HCT116 (cell line): ENCODE data around the gene FGD5. TPM values are rescaled to one million over a fixed set of nuclear protein-coding genes. Genes with fewer than 3 reads are reported as not detected.

Source experiments
- ATAC-seq: fragments of 200-7000 bp; cut with Tn5 transposase; 2 replicates; pipeline ENCODE4 v1.9.1; 2020; ENCODE audit warnings: mild to moderate bottlenecking, moderate library complexity
- BruUV-seq: library from RNA; stranded (reverse); fragments of 400-500 nt; replicated peaks from 2 replicates; lab custom pipeline; 2021; lab: Mats Ljungman, UMichigan
- CTCF ChIA-PET: fragments of 300-600 bp; sonication (Branson Sonifier 250); formaldehyde crosslinking; loops from one replicate; lab custom pipeline; 2021; ENCODE audit warnings: antibody characterized with exemption; lab: Charles Lee
- POLR2A ChIA-PET: fragments of 300-600, 350-600 bp; sonication (Branson Sonifier 250); formaldehyde crosslinking; loops from one replicate; lab custom pipeline; 2021; ENCODE audit warnings: antibody characterized with exemption; lab: Charles Lee
- RAD21 ChIA-PET, 2 experiments: fragments of 300-600 bp; sonication (Branson Sonifier 250); formaldehyde crosslinking; loops; one replicate each; lab custom pipeline; 2023; ENCODE audit warnings: low total read pairs in 2 of 2; ENCODE audit not compliant: uncharacterized antibody in 2 of 2, unreplicated experiment in 2 of 2, low non-redundant PET in 1 of 2; lab: Charles Lee
- DNase-seq: peaks from one replicate; pipeline ENCODE4 v3.0.0-alpha.2; 2010; ENCODE audit warnings: low read depth, low spot score
- H2AFZ ChIP-seq: fragments of 200-600 bp; shearing (Covaris generic), sonication (generic); 2 replicates; pipeline ENCODE4 v1.6.1; 2017; ENCODE audit warnings: low read depth, mixed run types, mixed read lengths, antibody characterized with exemption, low read length; ENCODE audit not compliant: poor library complexity, severe bottlenecking
- H3K27ac ChIP-seq: 2 replicates; pipeline ENCODE4 v1.5.1; 2012; ENCODE audit warnings: low read depth, low read length
- H3K27me3 ChIP-seq: fragments of 200-600 bp; sonication (generic); 2 replicates; pipeline ENCODE4 v1.6.1; 2016; ENCODE audit warnings: mixed run types, low read length, mixed read lengths; ENCODE audit not compliant: insufficient read depth
- H3K36me3 ChIP-seq, 2 experiments: fragments of 200-500 bp in 1 of 2; fragments of 200-600 bp in 1 of 2; sonication (Bioruptor generic) in 1 of 2; sonication (generic) in 1 of 2; 2 replicates each; pipeline versions ENCODE4 v1.5.1 to v1.6.1; 2014 to 2016; ENCODE audit warnings: low read length in 2 of 2, inconsistent platforms in 1 of 2, mixed read lengths in 1 of 2, mixed run types in 1 of 2; ENCODE audit not compliant: insufficient read depth in 2 of 2, control insufficient read depth in 1 of 2
- H3K4me1 ChIP-seq, 2 experiments: fragments of 200-600 bp in 1 of 2; sonication (generic) in 1 of 2; 2 replicates each; pipeline versions ENCODE4 v1.5.1 to v1.6.1; 2012 to 2017; ENCODE audit warnings: low read length in 2 of 2, inconsistent platforms in 1 of 2, mild to moderate bottlenecking in 1 of 2, mixed read lengths in 1 of 2, mixed run types in 1 of 2, moderate library complexity in 1 of 2; ENCODE audit not compliant: insufficient read depth in 2 of 2, control insufficient read depth in 1 of 2
- H3K4me2 ChIP-seq: fragments of 200-600 bp; sonication (generic); 2 replicates; pipeline ENCODE4 v1.6.1; 2017; ENCODE audit warnings: mixed run types, low read length, mixed read lengths
- H3K4me3 ChIP-seq, 2 experiments: fragments of 200-600 bp in 1 of 2; sonication (generic) in 1 of 2; replicated peaks in 1 of 2; 2 replicates each; pipeline ENCODE4 v1.5.1; 2011 to 2016; ENCODE audit warnings: low read length in 2 of 2, control low read depth in 1 of 2, low read depth in 1 of 2, mild to moderate bottlenecking in 1 of 2, mixed read lengths in 1 of 2, mixed run types in 1 of 2
- H3K79me2 ChIP-seq: fragments of 200-600 bp; sonication (generic); 2 replicates; pipeline ENCODE4 v1.6.1; 2017; ENCODE audit warnings: mild to moderate bottlenecking, mixed run types, low read length, moderate library complexity, mixed read lengths; ENCODE audit not compliant: insufficient read depth
- H3K9ac ChIP-seq: fragments of 200-600 bp; sonication (generic); 2 replicates; pipeline ENCODE4 v1.6.1; 2016; ENCODE audit warnings: low read length, mixed read lengths
- H3K9me2 ChIP-seq: fragments of 200-600 bp; sonication (generic), shearing (Covaris generic); 2 replicates; pipeline ENCODE4 v1.6.1; 2017; ENCODE audit warnings: mixed run types, mild to moderate bottlenecking, moderate library complexity; ENCODE audit not compliant: insufficient read depth
- H3K9me3 ChIP-seq, 2 experiments: fragments of 200-500 bp in 1 of 2; fragments of 200-600 bp in 1 of 2; sonication (Bioruptor generic) in 1 of 2; sonication (generic) in 1 of 2; 2 replicates each; pipeline ENCODE4 v1.6.1; 2014 to 2017; ENCODE audit warnings: low read length in 2 of 2, mixed read lengths in 2 of 2, inconsistent platforms in 1 of 2, low read depth in 1 of 2, mild to moderate bottlenecking in 1 of 2, mixed run types in 1 of 2, moderate library complexity in 1 of 2; ENCODE audit not compliant: control insufficient read depth in 1 of 2, insufficient read depth in 1 of 2
- H4K20me1 ChIP-seq: fragments of 200-600 bp; sonication (generic), shearing (Covaris generic); 2 replicates; pipeline ENCODE4 v1.6.1; 2017; ENCODE audit warnings: mixed run types, mild to moderate bottlenecking, moderate library complexity; ENCODE audit not compliant: insufficient read depth
- EGR1 ChIP-seq: IDR thresholded peaks from 2 replicates; pipeline ENCODE4 v1.6.1; 2012; ENCODE audit warnings: low read depth
- ELF1 ChIP-seq: IDR thresholded peaks from 2 replicates; pipeline ENCODE4 v1.6.1; 2012; ENCODE audit warnings: low read depth, borderline replicate concordance
- EZH2phosphoT487 ChIP-seq: fragments of 200-600 bp; IDR thresholded peaks from 2 replicates; pipeline ENCODE4 v1.6.1; 2018; ENCODE audit warnings: antibody characterized with exemption, borderline replicate concordance
- FOSL1 ChIP-seq: IDR thresholded peaks from 2 replicates; pipeline ENCODE4 v1.6.1; 2012; ENCODE audit warnings: low read depth
- JUND ChIP-seq: IDR thresholded peaks from 2 replicates; pipeline ENCODE4 v1.6.1; 2012
- MAX ChIP-seq: IDR thresholded peaks from 2 replicates; pipeline ENCODE4 v1.6.1; 2012
- POLR2A ChIP-seq: IDR thresholded peaks from 2 replicates; pipeline ENCODE4 v1.7.0; 2011; ENCODE audit warnings: borderline replicate concordance; ENCODE audit not compliant: insufficient read depth, insufficient read length; ENCODE audit errors: extremely low read depth
- POLR2AphosphoS5 ChIP-seq: IDR thresholded peaks from 2 replicates; pipeline ENCODE4 v1.6.1; 2011; ENCODE audit warnings: mild to moderate bottlenecking, low read depth, low read length, moderate library complexity
- RAD21 ChIP-seq: IDR thresholded peaks from 2 replicates; pipeline ENCODE4 v1.6.1; 2012; ENCODE audit warnings: low read depth, mild to moderate bottlenecking
- REST ChIP-seq: IDR thresholded peaks from 2 replicates; pipeline ENCODE4 v1.6.1; 2012; ENCODE audit warnings: low read depth
- SIN3A ChIP-seq: IDR thresholded peaks from 2 replicates; pipeline ENCODE4 v1.6.1; 2012; ENCODE audit warnings: low read depth
- SP1 ChIP-seq: IDR thresholded peaks from 2 replicates; pipeline ENCODE4 v1.6.1; 2012; ENCODE audit warnings: low read depth
- SRF ChIP-seq: IDR thresholded peaks from 2 replicates; pipeline ENCODE4 v1.6.1; 2012; ENCODE audit warnings: low read depth
- TCF7L2 ChIP-seq: IDR thresholded peaks from 2 replicates; pipeline ENCODE4 v1.7.0; 2011; ENCODE audit warnings: borderline replicate concordance, inconsistent platforms; ENCODE audit not compliant: insufficient read depth, insufficient read length; ENCODE audit errors: extremely low read depth
- ZFX ChIP-seq: fragments of 450-650 bp; IDR thresholded peaks from 2 replicates; pipeline ENCODE4 v1.6.1; 2017
- ZNF274 ChIP-seq: fragments of 200-500 bp; sonication (Bioruptor generic); IDR thresholded peaks from 2 replicates; pipeline ENCODE4 v1.6.1; 2014; ENCODE audit warnings: mild to moderate bottlenecking, low read depth, low read length, inconsistent platforms
- intact Hi-C: fragments of 100-400 bp; cut with micrococcal nuclease; formaldehyde crosslinking; loops from 2 replicates; pipeline ENCODE4 v1.10.0; 2022
- total RNA-seq: library from RNA; stranded (reverse); gene quantifications from one replicate; pipeline ENCODE4 v1.2.1, GENCODE V29; 2021; ENCODE audit not compliant: unreplicated experiment

Gene FGD5
- total RNA-seq, 1 experiment from 2014 or later = 0.22 TPM

- no peak for TF ChIP-seq ELF1
- no peak for TF ChIP-seq JUND
- TF ChIP-seq ZFX = no peak
- no peak for TF ChIP-seq ZNF274
- TF ChIP-seq SRF = no peak
- TF ChIP-seq POLR2A = no peak
- TF ChIP-seq RAD21 = no peak
- no peak overlapping the region for H2AFZ ChIP-seq
- DNase-seq (no peak), ATAC-seq (no peak)
- peaks cover 50% of the 10 kb centered on the region for H3K27me3 ChIP-seq
- ChIA-PET CTCF (no interaction called here), RAD21 (no interaction called here), POLR2A (no interaction called here)
- no peaks in the 10 kb centered on the region for H3K79me2 ChIP-seq
- no peaks in the 10 kb centered on the region for H3K4me1 ChIP-seq
- H4K20me1 ChIP-seq = no peaks in the 10 kb centered on the region
- intact Hi-C loops = no loop called here
- no peak overlapping the region for H3K4me2 ChIP-seq
- H3K36me3 ChIP-seq = no peaks in the 10 kb centered on the region
- no peak overlapping the region for H3K4me3 ChIP-seq
- H3K9me2 ChIP-seq = no peaks in the 10 kb centered on the region
- H3K27ac ChIP-seq = no peak overlapping the region
- H3K9ac ChIP-seq = no peak overlapping the region
- no peaks in the 10 kb centered on the region for H3K9me3 ChIP-seq
- no TSS peak for BruUV-seq
Observed at GRCh38 chr3:14834121-14834520, 15.4 kb downstream of the FGD5 start.

- intact Hi-C loops = no loop called here
- Histone ChIP-seq H3K4me2 (no peak overlapping the region), H3K27me3 (peaks cover 42% of the 10 kb centered on the region)
Observed at GRCh38 chr3:14834807-14835466, 16.2 kb downstream of the FGD5 start.

More at GRCh38 chr3:14834807-14835466, 16.2 kb downstream of the FGD5 start:
- Histone ChIP-seq H3K9ac (no peak overlapping the region), H3K9me2 (no peaks in the 10 kb centered on the region), H2AFZ (no peak overlapping the region), H3K79me2 (no peaks in the 10 kb centered on the region), H4K20me1 (no peaks in the 10 kb centered on the region), H3K4me3 (no peak overlapping the region), H3K27ac (no peak overlapping the region), H3K36me3 (no peaks in the 10 kb centered on the region), H3K9me3 (no peaks in the 10 kb centered on the region), H3K4me1 (no peaks in the 10 kb centered on the region)
- TF ChIP-seq POLR2AphosphoS5 (no peak), EZH2phosphoT487 (no peak), SP1 (no peak), SIN3A (no peak), TCF7L2 (no peak), ELF1 (no peak), REST (no peak), POLR2A (no peak), JUND (no peak), RAD21 (no peak), FOSL1 (no peak), MAX (no peak), EGR1 (no peak)
- DNase-seq (no peak), ATAC-seq (no peak)
- BruUV-seq = no TSS peak
- ChIA-PET CTCF (no interaction called here), POLR2A (no interaction called here), RAD21 (no interaction called here)
